ENCODE data around the gene USP47.

GRCh38 chr11:11876458-11876857 is 34.7 kb downstream of the USP47 start:
- TF ChIP-seq CTCF (IDR thresholded peaks at IDR 0.05) (no peak), POLR2AphosphoS5 (IDR thresholded peaks at IDR 0.05) (no peak), POLR2A (IDR thresholded peaks at IDR 0.05) (no peak)
